ENCODE data around the gene FMC1.

GRCh38 chr7:139361523-139361922, 20.4 kb downstream of the FMC1 start:
- TF ChIP-seq CTCF (conservative IDR thresholded peaks at IDR 0.05 in 1 of 2, IDR thresholded peaks at IDR 0.05 in 1 of 2; ENCODE audit: low read depth in 1 of 2, low read length in 2 of 2) (no peak), EZH2 (IDR thresholded peaks at IDR 0.05; ENCODE audit: low read length, missing control alignments) (no peak)

Data from fibroblast of lung (primary cell).